ENCODE data around the gene PNMA8C.

DNA sequence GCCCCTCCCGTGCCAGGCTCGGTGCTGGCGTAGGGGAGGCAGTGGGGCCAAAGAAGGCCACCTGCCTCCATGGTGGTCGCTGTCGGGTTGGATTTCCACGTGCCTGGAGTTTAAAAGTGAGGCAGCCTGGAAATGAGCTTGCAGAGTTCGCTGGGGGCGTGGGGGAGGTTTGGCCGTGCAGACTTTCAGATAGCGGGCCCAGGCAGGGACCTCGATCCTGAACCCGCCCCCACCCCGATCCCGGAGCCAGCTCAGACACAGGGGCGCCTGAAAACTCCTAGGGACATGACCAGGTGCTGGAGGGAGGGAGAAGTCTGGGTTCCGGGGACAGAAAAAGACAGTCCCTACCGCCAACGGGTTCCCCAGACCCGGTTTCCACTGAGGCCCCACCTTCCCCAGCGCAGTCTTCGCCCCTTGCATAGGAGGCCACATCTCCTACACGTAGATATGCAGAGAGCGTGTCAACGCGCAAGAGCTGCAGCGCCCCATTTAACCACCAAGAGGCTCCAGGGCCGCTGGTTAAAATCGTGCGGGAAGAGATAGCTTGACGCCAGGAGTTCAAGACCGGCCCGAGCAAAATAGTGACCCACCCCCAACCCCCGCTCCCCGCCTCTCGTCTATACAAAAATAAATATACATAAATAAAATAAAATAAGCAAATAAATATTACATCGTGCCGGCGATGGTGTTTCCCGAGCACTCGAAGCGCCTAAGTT, 23.8 kb downstream of the PNMA8C start:
- TF ChIP-seq CTCF (conservative IDR thresholded peaks at IDR 0.05 in 1 of 2, IDR thresholded peaks at IDR 0.05 in 1 of 2; ENCODE audit: extremely low read depth in 1 of 2, insufficient read depth in 1 of 2, low read depth in 1 of 2, low read length in 2 of 2) = peak; percentile 21 to 33
- no peak for TF ChIP-seq EZH2 (IDR thresholded peaks at IDR 0.05; ENCODE audit: borderline replicate concordance, low read length)

Data from mammary epithelial cell (primary cell).